PFSK-1 (cell line): ENCODE data around the gene SLC35A3.

Experiments used
- FOXP2 ChIP-seq: optimal IDR thresholded peaks from 2 replicates; pipeline ENCODE3; 2011; ENCODE audit warnings: borderline replicate concordance, control low read depth, inconsistent platforms; ENCODE audit not compliant: insufficient read depth; ENCODE audit errors: extremely low read length, extremely low read depth
- POLR2AphosphoS5 ChIP-seq: IDR thresholded peaks from 2 replicates; pipeline ENCODE4 v1.6.1; 2012; ENCODE audit warnings: low read depth, mild to moderate bottlenecking, control low read depth, low read length, moderate library complexity
- REST ChIP-seq, 2 experiments: IDR thresholded peaks; 2 replicates each; pipeline versions ENCODE4 v1.6.1 to v1.8.0; 2011 to 2012; ENCODE audit warnings: low read depth in 2 of 2, low read length in 2 of 2, control low read depth in 1 of 2, inconsistent platforms in 1 of 2, mild to moderate bottlenecking in 1 of 2, moderate library complexity in 1 of 2; ENCODE audit not compliant: insufficient read depth in 1 of 2
- SIN3A ChIP-seq: IDR thresholded peaks from 2 replicates; pipeline ENCODE4 v1.6.1; 2012; ENCODE audit warnings: mild to moderate bottlenecking, low read length, moderate library complexity, borderline replicate concordance; ENCODE audit not compliant: insufficient read depth
- TAF1 ChIP-seq: IDR thresholded peaks from 2 replicates; pipeline ENCODE4 v1.6.1; 2012; ENCODE audit warnings: low read length, control low read depth, borderline replicate concordance; ENCODE audit not compliant: insufficient read depth

SLC35A3 gene

DNA sequence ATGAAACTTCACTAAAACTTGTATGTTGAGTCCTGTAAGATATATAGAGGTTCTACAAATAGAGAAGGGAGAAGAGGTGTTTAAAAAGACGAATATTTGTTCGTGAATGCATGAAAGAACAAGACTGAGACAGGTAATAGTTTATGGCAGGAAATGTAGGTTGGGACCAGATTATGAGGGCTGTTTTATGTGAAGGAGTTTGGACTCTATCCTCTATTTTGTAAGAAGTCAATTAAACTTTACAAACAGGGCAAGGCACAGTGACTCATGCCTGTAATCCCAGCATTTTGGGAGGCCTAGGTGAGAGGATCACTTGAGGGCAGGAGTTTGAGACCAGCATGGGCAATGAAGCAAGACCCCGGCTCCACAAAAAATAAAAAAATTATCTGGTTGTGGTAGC lies 5.7 kb downstream of the SLC35A3 start:
- no peak for TF ChIP-seq REST (IDR thresholded peaks at IDR 0.05; ENCODE audit: insufficient read depth in 1 of 2, low read depth in 2 of 2, low read length in 2 of 2)
- TF ChIP-seq POLR2AphosphoS5: no peak
- no peak for TF ChIP-seq FOXP2
- TF ChIP-seq SIN3A: no peak
- TF ChIP-seq TAF1: no peak

DNA sequence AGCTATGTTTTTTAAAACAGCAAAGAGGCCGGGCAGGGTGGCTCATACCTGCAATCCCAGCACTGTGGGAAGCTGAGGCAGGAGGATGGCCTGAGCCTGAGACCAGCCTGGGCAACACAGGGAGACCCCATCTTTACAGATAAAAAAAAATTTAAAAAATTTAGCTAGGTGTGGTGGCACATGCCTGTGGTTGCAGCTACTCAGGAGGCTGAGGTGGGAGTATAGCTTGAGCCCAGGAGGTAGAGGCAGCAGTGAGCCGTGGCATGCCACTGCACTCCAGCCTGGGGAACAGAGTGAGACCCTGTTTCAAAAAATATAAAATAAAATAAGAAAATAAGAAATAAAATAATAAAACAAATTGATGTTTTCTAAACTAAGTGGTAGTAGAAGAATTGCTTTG lies 8.4 kb downstream of the SLC35A3 start:
- TF ChIP-seq FOXP2 (no peak), SIN3A (no peak), REST (IDR thresholded peaks at IDR 0.05; ENCODE audit: insufficient read depth in 1 of 2, low read depth in 2 of 2, low read length in 2 of 2) (no peak)

- TF ChIP-seq FOXP2 (no peak), REST (IDR thresholded peaks at IDR 0.05; ENCODE audit: insufficient read depth in 1 of 2, low read depth in 2 of 2, low read length in 2 of 2) (no peak), SIN3A (no peak), TAF1 (no peak), POLR2AphosphoS5 (no peak)
Observed at GRCh38 chr1:99979091-99979490, 9.3 kb downstream of the SLC35A3 start.

DNA sequence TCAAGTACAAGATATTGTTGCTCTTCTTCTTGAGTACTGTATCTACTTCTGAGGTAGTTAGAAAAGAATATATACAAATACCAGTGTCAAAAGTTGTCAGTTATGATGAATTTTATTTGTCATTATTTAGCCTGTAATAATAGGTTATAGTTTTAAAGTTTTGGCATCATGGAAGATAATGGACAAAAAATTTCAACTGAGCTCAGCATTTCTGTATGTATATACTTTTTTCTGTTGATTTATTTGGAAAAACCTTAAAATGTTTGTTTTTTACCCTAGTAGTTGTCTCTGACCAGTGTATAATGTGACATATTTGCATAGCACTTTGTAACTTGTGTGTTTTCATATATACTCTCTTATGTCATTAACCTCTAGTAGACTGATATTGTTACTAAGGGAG lies 11.1 kb downstream of the SLC35A3 start:
- TF ChIP-seq FOXP2 (no peak), SIN3A (no peak), REST (IDR thresholded peaks at IDR 0.05; ENCODE audit: insufficient read depth in 1 of 2, low read depth in 2 of 2, low read length in 2 of 2) (no peak), TAF1 (no peak), POLR2AphosphoS5 (no peak)

- no peak for TF ChIP-seq POLR2AphosphoS5
- TF ChIP-seq SIN3A: no peak
- no peak for TF ChIP-seq REST (IDR thresholded peaks at IDR 0.05; ENCODE audit: insufficient read depth in 1 of 2, low read depth in 2 of 2, low read length in 2 of 2)
- TF ChIP-seq FOXP2: no peak
- no peak for TF ChIP-seq TAF1
Observed at GRCh38 chr1:99986656-99987225, 16.9 kb downstream of the SLC35A3 start.
